GM12878 (cell line): ENCODE data around the gene GCA. TPM values are rescaled to one million over a fixed set of nuclear protein-coding genes. Genes with fewer than 3 reads are reported as not detected.

Source experiments
- ASH2L ChIP-seq: fragments of 300-600, 200-600 bp; sonication (generic); IDR thresholded peaks from 2 replicates; pipeline ENCODE4 v1.6.1; 2017; ENCODE audit warnings: low read depth, mild to moderate bottlenecking, borderline replicate concordance
- BHLHE40 ChIP-seq, 2 experiments: fragments of 450-650 bp in 1 of 2; IDR thresholded peaks; 2 replicates each; pipeline ENCODE4 v1.6.1; 2011 to 2017; ENCODE audit warnings: low read depth in 2 of 2, borderline replicate concordance in 1 of 2, improper control_type of control experiment in 1 of 2, low read length in 1 of 2, mild to moderate bottlenecking in 1 of 2
- BMI1 ChIP-seq: fragments of 450-650 bp; IDR thresholded peaks from 2 replicates; pipeline ENCODE4 v1.6.1; 2016; ENCODE audit warnings: mild to moderate bottlenecking, moderate library complexity, borderline replicate concordance
- CEBPZ ChIP-seq: fragments of 150-350 bp; IDR thresholded peaks from 2 replicates; pipeline ENCODE4 v1.6.1; 2016; ENCODE audit warnings: low read depth, low read length
- CREB1 ChIP-seq: IDR thresholded peaks from 2 replicates; pipeline ENCODE4 v1.6.1; 2012; ENCODE audit warnings: low read depth, mild to moderate bottlenecking, inconsistent platforms
- E4F1 ChIP-seq: fragments of 450-650 bp; IDR thresholded peaks from 2 replicates; pipeline ENCODE4 v1.6.1; 2018; ENCODE audit warnings: borderline replicate concordance, mild to moderate bottlenecking; ENCODE audit not compliant: partially characterized antibody
- HSF1 ChIP-seq: fragments of 150-350 bp; IDR thresholded peaks from 2 replicates; pipeline ENCODE4 v1.6.1; 2014; ENCODE audit warnings: mild to moderate bottlenecking, low read depth, low read length
- MEF2B ChIP-seq: fragments of 450-650 bp; IDR thresholded peaks from 2 replicates; pipeline ENCODE4 v1.6.1; 2018; ENCODE audit warnings: mild to moderate bottlenecking, moderate library complexity; ENCODE audit not compliant: partially characterized antibody, poor library complexity, severe bottlenecking
- NR2F1 ChIP-seq: fragments of 450-650 bp; conservative IDR thresholded peaks from 2 replicates; pipeline ENCODE4 v1.6.1; 2017; ENCODE audit warnings: mild to moderate bottlenecking
- POLR2A ChIP-seq: IDR thresholded peaks from 2 replicates; pipeline ENCODE4 v1.6.1; 2011; ENCODE audit warnings: low read depth, mild to moderate bottlenecking, low read length
- RAD51 ChIP-seq: fragments of 450-650 bp; IDR thresholded peaks from 2 replicates; pipeline ENCODE4 v1.6.1; 2016; ENCODE audit warnings: moderate library complexity, mild to moderate bottlenecking, inconsistent platforms
- SIN3A ChIP-seq: IDR thresholded peaks from 2 replicates; pipeline ENCODE4 v1.6.1; 2012; ENCODE audit warnings: low read depth, low read length, improper control_type of control experiment
- SREBF2 ChIP-seq: IDR thresholded peaks from 2 replicates; pipeline ENCODE4 v1.6.1; 2012; ENCODE audit warnings: mild to moderate bottlenecking, low read length
- WRNIP1 ChIP-seq: IDR thresholded peaks from 2 replicates; pipeline ENCODE4 v1.6.1; 2011; ENCODE audit warnings: low read depth, low read length, improper control_type of control experiment, borderline replicate concordance
- ZNF687 ChIP-seq: fragments of 450-650 bp; IDR thresholded peaks from 2 replicates; pipeline ENCODE4 v1.6.1; 2017; ENCODE audit warnings: mild to moderate bottlenecking, moderate library complexity
- polyA plus RNA-seq, 11 experiments: library from polyadenylated mRNA; depleted of rRNA in 4 of 11; unstranded in 6 of 11; stranded (reverse) in 5 of 11; fragments of >200 nt; fragmentation: Nextera tagmentation in 4 of 11; fragmentation: Illumina TruSeq in 1 of 11; extraction: Ambion mirVana in 4 of 11; extraction: Trizol in 1 of 11; gene quantifications; 1 replicate in 1 of 11; 2 replicates in 10 of 11; pipeline versions ENCODE4 v1.2.1 to v1.2.3, GENCODE V29; 2011 to 2016; ENCODE audit warnings: inconsistent platforms in 2 of 11, missing spikeins in 2 of 11, low read depth in 1 of 11
- total RNA-seq, 4 experiments: library from RNA; depleted of rRNA in 3 of 4; stranded (reverse); fragments of >200 nt in 3 of 4; fragmentation: Illumina TruSeq in 1 of 4; extraction: Trizol in 1 of 4; gene quantifications; 2 replicates each; pipeline versions ENCODE4 v1.2.1 to v1.2.3, GENCODE V29; 2013 to 2021

The GCA gene
- total and polyA plus RNA-seq, 10 of the 15 experiments (the other 5 are each of a cell fraction or from before 2014, with no cell fraction given), result 20.6 to 81.9 (median 32.0) TPM

GRCh38 chr2:162318328-162319180, 25.4 kb upstream of the GCA start, which contains the start of gene IFIH1 (continued):
- peak in 1 of 2 experiments; percentile 67 for TF ChIP-seq BHLHE40 (IDR thresholded peaks at IDR 0.05; ENCODE audit: borderline replicate concordance in 1 of 2, low read depth in 2 of 2, low read length in 1 of 2)
- peak; percentile 67; the same call in 1 of the 2 replicates for TF ChIP-seq ZNF687
- TF ChIP-seq WRNIP1, result 0 out of 2 replicates have a peak, but pooled peaks have one; percentile 92
- TF ChIP-seq SIN3A, result peak; percentile 59; the same call in 1 of the 2 replicates
- TF ChIP-seq E4F1, result peak; percentile 32
- peak; percentile 73 for TF ChIP-seq CREB1
- TF ChIP-seq HSF1, result no peak
- peak; percentile 59 for TF ChIP-seq MEF2B
- TF ChIP-seq NR2F1, result peak; percentile 39; the same call in 1 of the 2 replicates
- no peak for TF ChIP-seq CEBPZ
- peak; percentile 77 for TF ChIP-seq RAD51
- TF ChIP-seq SREBF2, result no peak
- peak; percentile 98 for TF ChIP-seq ASH2L
- TF ChIP-seq POLR2A, result peak; percentile 80
- peak; percentile 53; the same call in 1 of the 2 replicates for TF ChIP-seq BMI1
